GM10248 (cell line): Measurements from ENCODE around the gene CXCL14.
"Not testable (repeated sequence)": the region's sequence is repeated elsewhere in the genome, so short reads cannot be mapped to it uniquely, and the experiment has no call there.

Experiments
- CTCF ChIA-PET: fragments of 300-600 bp; sonication (Branson Sonifier 250); formaldehyde crosslinking; extraction: SDS; loops from one replicate; lab custom pipeline; 2021; ENCODE audit warnings: antibody characterized with exemption; lab: Yijun Ruan, JAX
- POLR2A ChIA-PET: fragments of 350-650 bp; sonication (Branson Sonifier 250); formaldehyde crosslinking; extraction: SDS; loops from one replicate; lab custom pipeline; 2020; ENCODE audit warnings: antibody characterized with exemption; lab: Yijun Ruan, JAX
- DNase-seq: peaks from one replicate; pipeline ENCODE4 v3.0.0; 2012; ENCODE audit errors: extremely low spot score
- TF ChIP-seq, protein P1 (sequence below): IDR thresholded peaks from 2 replicates; pipeline ENCODE4 v1.5.1; 2012; ENCODE audit warnings: mild to moderate bottlenecking, low read depth; ENCODE audit errors: extremely low read depth, missing control alignments, control extremely low read depth

Gene CXCL14

GRCh38 chr5:135533794-135534193 is 45.0 kb downstream of the CXCL14 start:
- ChIA-PET POLR2A (no interaction called here), CTCF (interaction anchor here (1.0 to 3.2 kb wide), 4 partner anchors 18 to 71 kb away, joined by 3 to 13 read pairs (median 6); no protein-coding TSS in a partner anchor)
- no peak for DNase-seq
- TF ChIP-seq, protein P1, sequence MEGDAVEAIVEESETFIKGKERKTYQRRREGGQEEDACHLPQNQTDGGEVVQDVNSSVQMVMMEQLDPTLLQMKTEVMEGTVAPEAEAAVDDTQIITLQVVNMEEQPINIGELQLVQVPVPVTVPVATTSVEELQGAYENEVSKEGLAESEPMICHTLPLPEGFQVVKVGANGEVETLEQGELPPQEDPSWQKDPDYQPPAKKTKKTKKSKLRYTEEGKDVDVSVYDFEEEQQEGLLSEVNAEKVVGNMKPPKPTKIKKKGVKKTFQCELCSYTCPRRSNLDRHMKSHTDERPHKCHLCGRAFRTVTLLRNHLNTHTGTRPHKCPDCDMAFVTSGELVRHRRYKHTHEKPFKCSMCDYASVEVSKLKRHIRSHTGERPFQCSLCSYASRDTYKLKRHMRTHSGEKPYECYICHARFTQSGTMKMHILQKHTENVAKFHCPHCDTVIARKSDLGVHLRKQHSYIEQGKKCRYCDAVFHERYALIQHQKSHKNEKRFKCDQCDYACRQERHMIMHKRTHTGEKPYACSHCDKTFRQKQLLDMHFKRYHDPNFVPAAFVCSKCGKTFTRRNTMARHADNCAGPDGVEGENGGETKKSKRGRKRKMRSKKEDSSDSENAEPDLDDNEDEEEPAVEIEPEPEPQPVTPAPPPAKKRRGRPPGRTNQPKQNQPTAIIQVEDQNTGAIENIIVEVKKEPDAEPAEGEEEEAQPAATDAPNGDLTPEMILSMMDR = no peak

GRCh38 chr5:135533334-135533733 is 45.5 kb downstream of the CXCL14 start:
- POLR2A ChIA-PET = no interaction called here

GRCh38 chr5:135529576-135529975 is 49.2 kb downstream of the CXCL14 start:
- POLR2A ChIA-PET, CTCF ChIA-PET, DNase-seq: not testable (repeated sequence)

More at GRCh38 chr5:135533334-135533733, 45.5 kb downstream of the CXCL14 start:
- DNase-seq = no peak
- TF ChIP-seq, protein P1 = no peak
- CTCF ChIA-PET = interaction anchor here (1.0 to 3.2 kb wide), 4 partner anchors 19 to 71 kb away, joined by 3 to 13 read pairs (median 6); no protein-coding TSS in a partner anchor

- DNase-seq = no peak
- TF ChIP-seq, protein P1 = no peak
- ChIA-PET CTCF (no interaction called here), POLR2A (no interaction called here)
Measured at GRCh38 chr5:135526924-135527323, 51.9 kb downstream of the CXCL14 start.

- ChIA-PET POLR2A (no interaction called here), CTCF (interaction anchor here (1.4 kb wide), 1 partner anchor 96 kb away, joined by 3 read pairs; no protein-coding TSS in a partner anchor)
- TF ChIP-seq, protein P1 = no peak
- DNase-seq = no peak
Measured at GRCh38 chr5:135521964-135522363, 56.8 kb downstream of the CXCL14 start.
